GM18511 (cell line): ENCODE data around the gene GLCE.
"Not testable (repeated sequence)": the region's sequence is repeated elsewhere in the genome, so short reads cannot be mapped to it uniquely, and the experiment has no call there.

Experiments used
- ATAC-seq: cut with Tn5 transposase; IDR thresholded peaks from one replicate; pipeline ENCODE4 v1.9.1; 2021; ENCODE audit warnings: mild to moderate bottlenecking, moderate library complexity; ENCODE audit not compliant: unreplicated experiment

The GLCE gene

DNA sequence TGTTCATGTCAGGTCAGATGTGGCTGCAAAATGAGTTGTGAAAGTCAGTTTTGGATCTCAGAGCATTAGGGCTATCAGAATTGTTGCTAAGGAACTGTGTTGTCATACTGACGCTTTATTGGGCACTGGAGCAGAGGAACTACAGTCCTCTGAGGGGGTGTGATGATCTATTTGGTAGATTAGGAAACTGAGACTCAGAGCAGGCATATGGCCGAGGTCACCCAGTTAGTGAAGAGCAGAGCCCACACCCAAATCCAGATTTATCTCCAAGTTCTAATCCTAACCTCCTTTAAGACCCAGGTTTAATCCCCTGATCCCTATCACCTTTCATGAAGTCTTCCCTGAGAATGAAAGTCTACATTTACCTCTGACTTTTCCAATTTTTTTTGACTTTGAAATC is 25.6 kb upstream of the GLCE start:
- no peak for ATAC-seq

DNA sequence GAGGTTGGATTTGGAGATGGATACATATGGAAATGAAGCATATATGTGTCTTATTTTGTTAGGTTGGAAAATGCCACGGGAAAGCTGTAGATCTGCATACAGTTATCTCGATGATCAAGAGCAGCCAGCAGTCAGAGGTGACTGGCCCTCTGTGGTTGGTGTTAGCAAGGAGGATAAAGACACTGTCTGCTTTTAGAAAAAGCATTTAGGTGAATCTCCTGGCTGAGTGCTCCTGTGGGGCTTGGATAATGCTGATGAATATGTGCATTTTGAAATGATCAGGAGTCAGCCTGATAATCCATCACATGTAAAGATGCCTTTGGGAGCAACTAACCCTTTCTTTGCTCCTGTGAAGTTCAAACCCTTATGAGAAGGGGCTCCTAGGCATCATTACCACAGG is 24.9 kb upstream of the GLCE start:
- no peak for ATAC-seq

DNA sequence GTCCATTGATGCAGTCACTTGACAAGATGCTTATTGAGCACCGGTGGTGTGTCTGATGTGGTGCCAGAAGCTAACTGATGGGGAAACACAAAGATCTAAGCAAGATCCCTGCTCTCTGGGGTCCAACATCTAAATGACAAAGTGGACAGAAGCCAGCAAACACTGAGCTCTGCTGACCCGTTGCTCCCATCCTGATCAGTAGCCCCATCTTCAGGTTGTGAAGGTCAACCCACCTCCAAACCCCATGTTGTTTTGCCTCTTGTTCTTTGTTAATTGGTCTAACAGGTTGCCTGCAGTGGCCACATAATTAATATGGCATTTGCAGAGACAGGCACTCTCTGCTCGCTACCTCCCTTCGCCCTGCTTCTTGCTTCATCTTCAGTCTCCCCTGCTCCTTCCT is 21.5 kb upstream of the GLCE start:
- no peak for ATAC-seq

DNA sequence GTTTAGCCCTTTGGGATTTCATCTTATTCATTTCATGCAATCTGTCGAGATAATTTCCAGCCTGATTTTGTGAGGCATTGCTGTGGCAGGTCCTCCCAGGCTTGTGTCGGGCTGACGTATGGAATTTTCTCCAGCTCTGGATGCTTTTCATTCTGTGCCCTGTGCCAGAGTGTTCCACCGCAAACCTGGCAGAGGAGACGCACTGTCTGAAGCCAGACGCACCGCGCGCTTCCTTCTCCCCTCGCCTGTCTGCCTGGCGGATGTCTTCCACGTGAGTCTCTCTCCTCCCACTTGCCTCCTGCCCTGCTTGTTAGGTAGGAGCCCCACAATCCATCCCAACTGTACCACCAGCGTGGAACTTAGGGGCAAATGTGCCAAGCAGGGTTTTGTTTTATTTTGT is 20.1 kb upstream of the GLCE start:
- no peak for ATAC-seq

DNA sequence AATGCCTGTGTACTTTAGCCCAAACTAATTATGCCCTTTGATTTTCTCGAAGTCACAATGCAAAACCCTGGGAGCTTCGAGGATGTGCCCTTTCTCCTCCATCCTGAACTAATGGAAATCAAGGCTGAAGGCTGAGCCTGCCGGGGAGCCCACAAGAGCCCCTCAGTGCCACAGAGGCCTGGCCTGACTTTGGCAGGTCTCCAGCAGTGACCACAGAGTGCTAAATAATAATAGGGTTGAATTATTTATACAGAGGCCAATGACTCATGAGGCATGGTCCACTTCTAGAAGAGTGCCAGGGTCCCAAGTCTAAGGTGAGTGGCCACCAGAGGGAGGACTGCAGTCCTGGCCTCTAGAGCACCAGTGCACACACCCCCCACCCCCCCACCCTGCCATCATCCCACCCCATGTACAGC is 19.1 kb upstream of the GLCE start:
- no peak for ATAC-seq

DNA sequence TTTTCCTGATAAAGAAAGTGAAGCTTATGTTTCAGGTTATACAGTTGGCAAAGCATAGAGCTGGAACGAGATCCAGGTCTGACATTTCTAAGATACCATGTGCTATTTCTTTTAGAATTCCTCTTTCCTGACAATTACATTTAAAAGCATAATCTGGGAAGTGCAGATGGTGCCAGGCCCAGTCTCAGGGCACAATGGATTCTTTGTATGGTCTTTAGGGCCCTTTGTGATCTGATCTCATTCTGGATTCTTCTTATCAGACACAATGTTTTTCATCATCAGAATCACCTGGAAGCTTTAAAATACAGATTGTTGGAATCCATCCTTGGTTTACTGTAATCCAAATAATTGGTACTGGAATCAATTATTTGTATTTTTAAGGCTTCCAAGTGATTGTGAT is 18.6 kb upstream of the GLCE start:
- no peak for ATAC-seq

DNA sequence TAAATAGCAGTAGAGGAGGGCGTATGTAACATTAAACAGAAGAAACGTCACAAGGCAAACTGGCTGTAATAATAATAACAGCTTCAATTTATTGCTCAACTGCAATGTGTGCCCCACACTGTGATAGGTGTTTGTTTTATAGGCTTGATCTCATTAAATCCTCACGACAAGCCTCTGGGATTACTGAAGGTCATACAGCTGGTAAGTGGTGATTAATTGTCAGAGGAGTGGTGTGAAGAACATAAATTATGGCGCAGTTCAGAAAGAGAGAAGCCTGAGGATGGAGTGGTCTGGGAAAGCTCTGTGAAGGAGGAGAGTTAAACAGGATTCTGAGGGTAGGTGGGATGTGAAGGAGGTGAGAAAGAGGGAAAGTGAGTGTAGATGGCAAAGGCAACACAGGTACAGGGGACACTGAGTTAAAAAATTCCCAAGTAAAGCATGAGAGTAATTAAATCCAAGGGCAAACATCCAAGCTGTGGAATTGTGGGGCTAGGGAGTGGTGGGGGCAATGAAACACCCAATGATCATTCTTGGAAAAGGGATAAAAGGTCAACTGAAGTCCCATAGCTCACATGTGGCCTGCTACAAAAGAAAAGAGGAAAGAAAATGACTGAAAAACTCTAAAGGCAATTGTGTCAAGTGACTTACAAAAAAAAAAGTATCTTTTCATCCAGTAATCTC is 16.5 kb upstream of the GLCE start:
- no peak for ATAC-seq

DNA sequence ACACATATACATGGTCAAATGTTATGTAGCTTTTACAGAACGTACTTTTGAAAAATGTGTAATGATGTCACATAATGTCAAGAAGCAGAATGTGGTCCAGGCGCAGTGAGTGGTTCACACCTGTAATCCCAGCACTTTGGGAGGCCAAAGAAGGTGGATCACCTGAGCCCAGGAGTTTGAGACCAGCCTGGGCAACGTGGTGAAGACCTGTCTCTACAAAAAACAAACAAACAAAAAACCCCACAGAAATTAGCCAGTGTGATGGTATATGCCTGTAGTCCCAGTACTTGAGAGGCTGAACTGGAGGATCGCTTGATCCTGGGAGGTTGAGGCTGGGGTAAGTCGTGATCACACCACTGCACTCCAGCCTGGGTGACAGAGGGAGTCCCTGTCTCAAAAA is 15.9 kb upstream of the GLCE start:
- ATAC-seq: no peak

DNA sequence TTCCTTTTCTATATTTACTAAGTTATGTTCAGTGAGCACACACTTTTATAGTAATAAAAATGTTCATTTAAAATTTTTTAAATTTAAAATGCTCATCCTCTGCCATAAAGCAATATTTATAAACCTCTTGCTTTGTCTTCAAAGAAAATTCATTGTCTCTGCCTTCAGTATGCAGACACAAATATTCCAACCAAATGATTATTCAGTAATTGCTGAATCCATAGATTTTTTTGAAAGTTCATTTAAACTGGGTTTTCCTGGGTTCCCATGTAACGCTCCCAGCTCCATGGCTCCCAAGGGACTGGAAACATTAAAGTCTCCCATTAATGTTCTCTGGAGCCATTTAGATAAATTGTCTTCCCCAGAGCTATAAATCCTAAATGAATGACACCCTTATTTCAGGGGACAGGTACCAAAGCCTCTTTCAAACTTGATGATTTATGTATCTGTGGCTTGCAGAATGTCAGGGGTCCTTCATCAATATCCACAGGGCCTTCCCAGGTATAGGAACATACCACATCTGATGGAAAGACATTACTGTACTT is 15.2 kb upstream of the GLCE start:
- no peak for ATAC-seq

DNA sequence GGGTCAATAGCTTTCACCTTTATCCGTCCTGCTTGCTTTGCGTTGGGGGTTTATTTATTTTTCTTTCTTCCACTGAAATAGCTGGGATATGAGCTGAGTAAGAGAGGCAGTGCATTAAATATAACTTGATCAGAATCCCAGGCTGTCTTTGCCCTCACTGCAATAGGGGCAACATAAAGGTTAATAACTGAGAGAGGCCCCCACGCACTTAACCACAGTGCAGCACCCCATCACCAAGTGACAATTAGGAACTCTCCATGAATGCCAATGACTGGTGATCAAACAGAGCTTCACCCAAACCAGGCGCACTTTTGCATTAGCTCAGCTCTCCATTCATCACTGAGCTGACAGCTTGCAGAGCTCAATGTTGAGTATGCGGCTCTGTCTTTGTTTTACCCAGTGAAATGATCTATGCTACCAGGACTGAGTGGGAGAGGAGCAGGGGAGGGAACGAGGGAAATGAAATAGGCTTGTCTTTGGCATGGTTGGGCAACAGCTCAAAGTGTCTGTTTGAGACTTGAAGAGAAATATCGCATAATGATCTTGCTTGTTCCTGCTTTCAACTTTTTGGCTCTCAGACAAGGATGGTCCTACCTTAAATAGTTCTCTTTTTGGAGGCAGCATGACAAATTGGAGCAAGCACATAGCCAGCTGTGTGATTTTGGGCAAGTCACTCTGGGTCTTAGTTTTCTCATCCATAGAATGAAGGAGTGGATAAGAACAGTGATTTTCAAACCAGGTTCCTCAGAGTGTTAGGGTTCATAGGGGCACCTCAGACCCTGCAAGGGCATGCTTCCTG is 14.5 kb upstream of the GLCE start:
- ATAC-seq: no peak

DNA sequence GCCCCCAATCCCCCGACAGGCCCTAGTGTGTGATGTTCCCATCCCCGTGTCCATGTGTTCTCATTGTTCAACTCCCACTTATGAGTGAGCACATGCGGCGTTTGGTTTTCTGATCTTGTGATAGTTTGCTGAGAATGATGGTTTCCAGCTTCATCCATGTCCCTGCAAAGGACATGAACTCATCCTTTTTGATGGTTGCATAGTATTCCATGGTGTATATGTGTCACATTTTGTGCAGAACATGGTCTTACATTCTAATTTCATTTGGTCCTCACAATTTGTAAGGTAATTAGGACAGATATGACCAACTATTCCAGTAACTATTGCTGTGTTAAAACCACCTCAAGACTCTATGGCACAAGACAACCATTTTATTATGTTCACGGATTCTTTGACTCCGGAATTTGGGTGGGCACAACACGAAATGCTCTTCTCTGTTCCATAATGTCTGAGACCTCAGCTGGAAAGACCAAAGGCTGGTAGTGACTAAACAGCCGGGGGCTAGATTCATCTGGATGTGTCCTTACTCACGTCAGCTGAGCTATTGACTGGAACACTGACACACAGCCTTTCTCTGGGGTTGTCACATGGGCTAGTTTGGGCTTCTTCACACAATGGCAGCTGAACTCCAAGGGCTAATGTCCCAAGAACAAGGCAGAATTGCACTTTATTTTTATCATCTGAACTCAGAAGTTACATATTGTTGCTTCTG is 13.6 kb upstream of the GLCE start:
- no peak for ATAC-seq

DNA sequence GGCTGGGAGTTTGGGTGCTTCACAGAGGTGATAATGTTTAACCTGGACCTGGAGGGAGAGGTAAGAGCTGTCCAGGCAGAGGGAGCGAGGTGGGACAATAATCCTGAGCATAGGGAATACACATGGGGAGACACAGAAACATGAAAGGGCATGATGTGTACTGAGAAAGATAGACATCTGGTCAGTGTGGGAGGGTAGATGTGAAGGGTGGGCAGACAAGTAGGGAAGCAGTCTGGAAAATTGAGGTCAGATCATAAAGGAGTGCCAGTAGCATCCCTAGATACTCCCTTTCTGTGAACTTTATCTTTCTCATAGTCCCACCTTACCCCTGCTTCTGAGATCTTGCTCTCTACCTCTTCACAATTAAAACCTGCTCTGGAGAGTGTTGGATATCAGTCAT is 12.0 kb upstream of the GLCE start:
- no peak for ATAC-seq

DNA sequence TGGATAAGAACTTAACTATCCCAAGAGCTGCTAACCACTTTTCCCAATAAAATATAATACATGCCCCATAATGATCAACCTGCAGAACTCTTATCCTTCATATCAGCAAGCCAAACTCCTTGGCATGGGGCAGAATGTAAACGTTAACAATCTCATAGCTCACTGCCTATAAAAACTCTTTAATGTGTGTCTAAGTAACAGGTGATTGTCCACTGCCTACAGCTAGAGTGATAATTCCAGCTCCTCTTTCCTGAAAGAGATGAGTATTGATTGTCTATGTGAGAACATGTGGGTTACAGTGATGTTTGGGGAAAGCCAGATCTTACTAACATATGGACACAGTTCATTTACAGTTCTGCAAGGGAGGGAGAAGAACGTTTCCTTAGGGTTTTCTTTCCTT is 11.3 kb upstream of the GLCE start:
- ATAC-seq: no peak

DNA sequence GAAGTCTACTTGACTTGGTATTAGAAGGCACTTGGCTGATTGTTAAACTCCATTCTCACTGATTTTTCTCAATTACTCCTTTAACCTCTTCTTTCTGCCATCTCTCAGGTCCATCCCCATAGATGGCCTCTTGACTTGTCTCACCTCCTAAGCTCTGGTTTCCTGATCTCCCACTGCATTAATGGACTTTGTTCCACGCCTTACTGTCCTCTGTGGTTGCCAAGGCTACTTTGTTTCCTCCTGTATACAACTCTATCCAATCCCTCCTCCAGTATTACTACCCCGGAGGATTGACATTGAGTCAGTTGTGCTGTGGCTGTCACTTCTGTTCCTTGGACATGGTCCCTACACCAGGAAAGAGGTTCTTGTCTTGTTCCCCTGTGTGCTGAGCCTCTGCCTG is 10.6 kb upstream of the GLCE start:
- no peak for ATAC-seq

DNA sequence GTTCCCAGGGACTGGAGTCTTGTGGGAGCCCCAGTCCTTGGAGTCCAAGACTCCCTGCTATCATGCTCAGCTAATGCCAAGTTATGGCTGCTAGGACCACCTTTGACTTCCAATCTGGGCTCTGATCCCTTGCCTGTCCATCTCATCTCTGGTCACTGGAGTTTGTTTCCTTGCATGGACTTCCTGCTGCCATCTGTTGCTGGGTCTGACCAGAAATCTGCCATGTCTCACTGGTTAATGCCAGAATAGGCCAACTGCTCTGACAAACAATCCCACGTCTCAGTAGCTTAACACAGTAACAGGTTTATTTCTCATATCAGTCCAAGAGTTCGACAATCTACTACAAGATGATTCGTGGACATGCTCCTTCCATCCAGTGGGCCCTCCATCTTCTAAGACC is 10.1 kb upstream of the GLCE start:
- no peak for ATAC-seq

DNA sequence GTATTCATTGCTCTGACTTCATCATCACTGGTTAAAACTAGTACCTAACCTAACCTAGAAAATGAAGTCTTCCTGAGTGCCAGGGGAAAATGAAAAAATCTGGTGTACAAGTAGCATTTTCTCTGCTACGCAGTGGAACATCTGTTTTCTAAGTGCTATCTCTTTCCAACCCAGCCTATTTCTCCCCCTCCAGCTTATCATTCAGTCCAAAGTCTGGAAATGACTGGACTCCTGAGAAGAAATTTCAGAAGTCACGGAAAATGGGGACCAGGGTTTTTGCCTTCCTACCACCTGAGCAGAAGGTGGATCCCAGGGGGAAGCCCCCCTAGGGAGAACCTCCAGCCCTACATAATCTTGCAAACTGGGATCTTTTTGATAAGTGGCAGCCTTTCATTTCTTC is 9.6 kb upstream of the GLCE start:
- ATAC-seq: no peak

DNA sequence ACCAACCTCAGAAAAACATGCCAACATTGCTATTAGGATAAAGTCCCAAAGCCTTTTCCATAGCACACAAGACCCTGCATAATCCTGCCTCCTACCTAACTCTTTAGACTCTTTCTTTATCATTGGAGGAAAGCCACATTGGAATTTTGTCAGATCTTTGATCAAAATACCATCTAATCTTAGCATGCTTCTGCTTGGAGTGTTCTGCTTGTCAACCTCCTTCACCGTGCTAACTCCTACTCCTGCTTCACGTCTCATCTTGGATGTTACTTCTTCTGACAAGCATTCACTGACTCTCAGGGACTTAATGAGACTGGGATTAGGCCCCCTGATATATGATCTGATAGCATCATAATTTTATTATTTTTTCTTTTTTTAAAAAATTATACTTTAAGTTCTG is 7.4 kb upstream of the GLCE start:
- no peak for ATAC-seq

DNA sequence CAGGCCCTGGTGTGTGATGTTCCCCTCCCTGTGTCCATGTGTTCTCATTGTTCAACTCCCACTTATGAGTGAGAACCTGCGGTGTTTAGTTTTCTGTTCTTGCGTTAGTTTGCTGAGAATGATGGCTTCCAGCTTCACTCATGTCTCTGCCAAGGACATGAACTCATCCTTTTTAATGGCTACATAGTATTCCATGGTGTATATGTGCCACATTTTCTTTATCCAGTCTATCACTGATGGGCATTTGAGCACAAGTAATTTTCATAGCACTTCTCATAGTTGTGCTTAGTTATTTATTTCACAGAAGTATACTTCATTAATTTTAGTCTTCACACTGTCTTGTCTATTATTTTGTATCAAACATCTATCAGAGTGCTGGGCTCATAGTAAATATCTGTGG is 6.8 kb upstream of the GLCE start:
- ATAC-seq: not testable (repeated sequence)

DNA sequence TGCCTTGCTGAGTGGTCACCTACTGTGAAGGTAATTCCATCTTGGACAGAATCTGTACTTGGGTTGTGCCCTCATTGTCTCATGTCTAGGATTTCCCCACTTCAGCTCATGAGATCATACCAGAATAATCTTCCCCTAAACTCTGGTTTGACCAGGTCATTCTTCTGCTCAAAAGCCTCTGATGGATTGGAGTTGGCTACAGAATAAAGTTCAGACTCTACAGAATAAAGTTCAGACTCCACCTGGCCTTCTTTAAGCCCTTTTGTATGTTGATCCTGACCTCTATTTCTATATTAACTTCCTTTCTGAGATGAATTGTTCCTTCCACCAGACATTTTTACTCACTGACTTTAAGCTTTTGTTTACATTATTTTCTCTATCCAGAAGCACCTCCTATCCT is 6.4 kb upstream of the GLCE start:
- ATAC-seq: no peak

DNA sequence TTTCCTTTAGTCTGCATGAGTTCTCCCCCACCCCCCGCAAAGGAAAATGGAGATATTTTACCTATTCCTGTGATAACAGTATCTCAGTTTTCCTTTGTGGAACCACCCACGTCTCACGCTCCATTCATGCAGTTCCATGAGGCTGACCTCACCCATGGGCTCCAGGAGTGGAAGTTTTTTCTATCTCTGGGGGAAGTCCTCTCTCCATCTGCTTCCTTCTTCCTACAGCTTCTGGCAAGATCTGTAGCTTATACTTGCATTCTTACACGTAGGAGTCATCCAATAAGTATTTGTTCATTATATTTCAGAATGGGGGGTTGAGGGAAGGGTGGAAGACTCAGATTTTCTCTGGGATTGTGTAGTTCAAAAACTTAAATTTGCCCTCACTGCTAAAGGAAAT is 5.8 kb upstream of the GLCE start:
- no peak for ATAC-seq

DNA sequence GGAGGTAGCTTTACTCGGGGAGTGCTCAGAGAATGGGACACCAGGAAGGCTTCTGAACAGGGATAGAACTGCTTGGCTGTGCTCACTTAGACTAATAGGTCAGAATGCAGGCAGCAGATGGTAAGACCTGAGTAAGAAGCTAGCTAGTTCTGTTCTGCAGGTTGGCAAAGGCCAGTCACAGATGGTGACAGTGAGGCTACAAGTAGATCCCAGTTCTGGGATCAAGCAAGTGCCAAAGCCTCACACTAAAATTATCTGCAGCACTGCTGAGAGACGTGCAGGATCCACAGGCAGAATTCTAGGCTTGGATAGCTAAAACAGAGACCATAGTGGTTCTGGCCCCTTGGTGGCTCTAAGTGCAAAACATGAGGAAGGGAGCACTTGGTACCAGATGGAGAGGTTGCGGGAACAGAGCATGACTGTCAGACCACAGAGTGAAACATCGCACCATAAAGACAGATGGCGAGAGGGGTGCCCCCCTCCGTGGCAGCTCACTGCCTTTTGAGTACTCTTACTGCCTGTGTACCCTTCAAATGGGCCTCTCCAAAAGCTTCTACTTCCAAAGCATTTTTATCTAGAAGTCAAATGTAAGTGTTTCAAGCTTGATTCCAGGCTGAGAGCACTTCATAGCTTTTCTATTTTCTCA is 3.6 kb upstream of the GLCE start:
- no peak for ATAC-seq
